IMR-90 (cell line): ENCODE results near the gene COL11A2. TPM values are rescaled to one million over a fixed set of nuclear protein-coding genes. Genes with fewer than 3 reads are reported as not detected.

Experiments used
- ATAC-seq: fragments of 200-7000 bp; cut with Tn5 transposase; 2 replicates; pipeline ENCODE4 v1.9.1; 2020; ENCODE audit warnings: low read depth, mild to moderate bottlenecking, moderate library complexity
- BruUV-seq: library from RNA; stranded (reverse); fragments of 400-500 nt; replicated peaks from 2 replicates; lab custom pipeline; 2021; lab: Mats Ljungman, UMichigan
- CTCF ChIA-PET: fragments of 300-600 bp; formaldehyde crosslinking; extraction: SDS; loops from one replicate; lab custom pipeline; 2021; ENCODE audit warnings: antibody characterized with exemption; lab: Yijun Ruan, JAX
- POLR2A ChIA-PET: fragments of 300-600 bp; sonication (Branson Sonifier 250); formaldehyde crosslinking; loops from one replicate; lab custom pipeline; 2022; ENCODE audit warnings: antibody characterized with exemption; ENCODE audit not compliant: unreplicated experiment; lab: Charles Lee
- DNase-seq: peaks from one replicate; pipeline ENCODE4 v3.0.0; 2013
- H2AFZ ChIP-seq: replicated peaks from 2 replicates; pipeline ENCODE3; 2013; ENCODE audit warnings: low read length, mild to moderate bottlenecking; ENCODE audit not compliant: poor library complexity
- H2AK5ac ChIP-seq: 2 replicates; pipeline ENCODE4 v1.6.1; 2013; ENCODE audit warnings: low read depth, low read length, inconsistent platforms
- H2AK9ac ChIP-seq: replicated peaks from 2 replicates; pipeline ENCODE3; 2013; ENCODE audit warnings: mild to moderate bottlenecking, low read depth, low read length, moderate library complexity; ENCODE audit not compliant: poor library complexity
- H2BK120ac ChIP-seq: 2 replicates; pipeline ENCODE4 v1.6.1; 2013; ENCODE audit warnings: low read depth, low read length, inconsistent platforms
- H2BK15ac ChIP-seq: 3 replicates; pipeline ENCODE4 v1.6.1; 2013; ENCODE audit warnings: low read depth, low read length, inconsistent platforms
- H2BK20ac ChIP-seq: 2 replicates; pipeline ENCODE4 v1.6.1; 2013; ENCODE audit warnings: low read depth, mild to moderate bottlenecking, inconsistent platforms, low read length, moderate library complexity
- H2BK5ac ChIP-seq: 2 replicates; pipeline ENCODE4 v1.6.1; 2013; ENCODE audit warnings: mild to moderate bottlenecking, low read depth, low read length, inconsistent platforms; ENCODE audit not compliant: poor library complexity, severe bottlenecking
- H3K14ac ChIP-seq: replicated peaks from 2 replicates; pipeline ENCODE4 v1.6.1; 2013; ENCODE audit warnings: low read depth, low read length, inconsistent platforms
- H3K18ac ChIP-seq: 2 replicates; pipeline ENCODE4 v1.6.1; 2013; ENCODE audit warnings: low read depth, low read length, control low read depth
- H3K23ac ChIP-seq: 2 replicates; pipeline ENCODE4 v1.6.1; 2013; ENCODE audit warnings: low read depth, low read length, inconsistent platforms
- H3K27ac ChIP-seq: 2 replicates; pipeline ENCODE4 v1.5.1; 2013; ENCODE audit warnings: mild to moderate bottlenecking, control low read depth, low read length; ENCODE audit not compliant: insufficient read depth
- H3K27me3 ChIP-seq: 2 replicates; pipeline ENCODE4 v1.6.1; 2013; ENCODE audit warnings: low read length; ENCODE audit not compliant: control insufficient read depth, insufficient read depth
- H3K36me3 ChIP-seq: 2 replicates; pipeline ENCODE4 v1.6.1; 2013; ENCODE audit warnings: low read length, mixed read lengths; ENCODE audit not compliant: control insufficient read depth, insufficient read depth
- H3K4ac ChIP-seq: 2 replicates; pipeline ENCODE4 v1.6.1; 2013; ENCODE audit warnings: low read depth, low read length, inconsistent platforms
- H3K4me1 ChIP-seq: 2 replicates; pipeline ENCODE4 v1.6.1; 2013; ENCODE audit warnings: low read length, mixed read lengths; ENCODE audit not compliant: control insufficient read depth, insufficient read depth
- H3K4me2 ChIP-seq: 2 replicates; pipeline ENCODE4 v1.6.1; 2013; ENCODE audit warnings: low read depth, mild to moderate bottlenecking, control low read depth, low read length, moderate library complexity
- H3K4me3 ChIP-seq: 2 replicates; pipeline ENCODE4 v1.5.1; 2013; ENCODE audit warnings: low read depth, mild to moderate bottlenecking, control low read depth, low read length, moderate library complexity; ENCODE audit not compliant: insufficient read depth
- H3K56ac ChIP-seq: 2 replicates; pipeline ENCODE4 v1.6.1; 2013; ENCODE audit warnings: low read length, inconsistent platforms; ENCODE audit not compliant: insufficient read depth; ENCODE audit errors: extremely low read depth
- H3K79me1 ChIP-seq, 2 experiments: 2 replicates each; pipeline ENCODE4 v1.6.1; 2013; ENCODE audit warnings: low read length in 2 of 2, inconsistent platforms in 1 of 2, low read depth in 1 of 2
- H3K9ac ChIP-seq: 2 replicates; pipeline ENCODE4 v1.6.1; 2013; ENCODE audit warnings: low read depth, low read length, control low read depth
- H3K9me1 ChIP-seq: 2 replicates; pipeline ENCODE4 v1.6.1; 2013; ENCODE audit warnings: low read length, inconsistent platforms; ENCODE audit not compliant: insufficient read depth
- H3K9me3 ChIP-seq: 2 replicates; pipeline ENCODE4 v1.6.1; 2013; ENCODE audit warnings: low read length; ENCODE audit not compliant: control insufficient read depth, insufficient read depth
- H4K20me1 ChIP-seq: 2 replicates; pipeline ENCODE4 v1.6.1; 2013; ENCODE audit warnings: low read length, inconsistent platforms; ENCODE audit not compliant: insufficient read depth
- H4K5ac ChIP-seq: 2 replicates; pipeline ENCODE4 v1.6.1; 2013; ENCODE audit warnings: mild to moderate bottlenecking, low read depth, low read length, control low read depth
- H4K8ac ChIP-seq, 2 experiments: 2 replicates each; pipeline ENCODE4 v1.6.1; 2013; ENCODE audit warnings: low read depth in 2 of 2, low read length in 2 of 2, control low read depth in 1 of 2, inconsistent platforms in 1 of 2
- H4K91ac ChIP-seq: 2 replicates; pipeline ENCODE4 v1.6.1; 2013; ENCODE audit warnings: low read depth, low read length, inconsistent platforms; ENCODE audit not compliant: insufficient read depth
- CEBPB ChIP-seq: IDR thresholded peaks from 2 replicates; pipeline ENCODE4 v1.6.1; 2012; ENCODE audit warnings: low read depth, low read length, improper control_type of control experiment
- CHD1 ChIP-seq: IDR thresholded peaks from 2 replicates; pipeline ENCODE4 v1.6.1; 2012; ENCODE audit warnings: low read depth, low read length, improper control_type of control experiment
- FOS ChIP-seq: fragments of 150-350 bp; IDR thresholded peaks from 2 replicates; pipeline ENCODE4 v1.6.1; 2016; ENCODE audit warnings: low read depth, low read length
- MAFK ChIP-seq: IDR thresholded peaks from 2 replicates; pipeline ENCODE4 v1.6.1; 2012; ENCODE audit warnings: low read depth, low read length, improper control_type of control experiment
- MAZ ChIP-seq: IDR thresholded peaks from 2 replicates; pipeline ENCODE4 v1.6.1; 2012; ENCODE audit warnings: low read depth, mild to moderate bottlenecking, low read length, improper control_type of control experiment, moderate library complexity, borderline replicate concordance
- NFE2L2 ChIP-seq: fragments of 150-350 bp; IDR thresholded peaks from 2 replicates; pipeline ENCODE4 v1.6.1; 2016; ENCODE audit warnings: low read depth, mild to moderate bottlenecking, low read length
- POLR2A ChIP-seq: IDR thresholded peaks from 2 replicates; pipeline ENCODE4 v1.6.1; 2012; ENCODE audit warnings: mild to moderate bottlenecking, low read depth, low read length
- RAD21 ChIP-seq: IDR thresholded peaks from 2 replicates; pipeline ENCODE4 v1.6.1; 2012; ENCODE audit warnings: low read length, improper control_type of control experiment
- RCOR1 ChIP-seq: IDR thresholded peaks from 2 replicates; pipeline ENCODE4 v1.6.1; 2012; ENCODE audit warnings: mild to moderate bottlenecking, low read length, improper control_type of control experiment; ENCODE audit not compliant: insufficient replicate concordance
- RFX5 ChIP-seq: IDR thresholded peaks from 2 replicates; pipeline ENCODE4 v1.8.0; 2012; ENCODE audit warnings: low read depth, mild to moderate bottlenecking, low read length, moderate library complexity
- SMC3 ChIP-seq: fragments of 150-350 bp; IDR thresholded peaks from 2 replicates; pipeline ENCODE4 v1.6.1; 2016; ENCODE audit warnings: low read depth, mild to moderate bottlenecking, antibody characterized with exemption, low read length, moderate library complexity
- WGBS, 2 experiments: methylation state at CpG; one replicate each; pipeline versions ENCODE4 v1.1.5 to v1.1.7; 2013; ENCODE audit warnings: missing lambda C conversion rate in 2 of 2; ENCODE audit not compliant: insufficient read length in 1 of 2; ENCODE audit errors: extremely low coverage in 2 of 2; 5-methylcytosine and 5-hydroxymethylcytosine counted together
- dilution Hi-C: fragments of 300-500 bp; cut with HindIII; formaldehyde crosslinking; loops from one replicate; pipeline ENCODE4 v1.14.3; 2018; ENCODE audit warnings: low sequenced_read_pairs; ENCODE audit not compliant: unreplicated experiment
- in situ Hi-C: fragments of 300-500 bp; cut with MboI; formaldehyde crosslinking; loops from 3 replicates; pipeline ENCODE4 v1.14.3; 2019; ENCODE audit warnings: low sequenced_read_pairs, inconsistent platforms, mixed read lengths
- intact Hi-C: fragments of 100-400 bp; cut with micrococcal nuclease; formaldehyde crosslinking; loops from 2 replicates; pipeline ENCODE4 v1.10.0; 2022
- polyA plus RNA-seq, 3 experiments: library from polyadenylated mRNA; depleted of rRNA; stranded (reverse); fragments of >200 nt; gene quantifications; 2 replicates each; pipeline ENCODE4 v1.2.3, GENCODE V29; 2012; ENCODE audit warnings: low replicate concordance in 1 of 3
- total RNA-seq: library from RNA; depleted of rRNA; stranded (reverse); fragments of >200 nt; gene quantifications from 2 replicates; pipeline ENCODE4 v1.2.3, GENCODE V29; 2012
- TF ChIP-seq, protein P1 (sequence below): fragments of 150-350 bp; IDR thresholded peaks from 2 replicates; pipeline ENCODE4 v1.6.1; 2017; ENCODE audit warnings: mild to moderate bottlenecking, antibody characterized with exemption, low read length, low read depth
- TF ChIP-seq, protein P2 (sequence below): fragments of 150-350 bp; IDR thresholded peaks from 2 replicates; pipeline ENCODE4 v1.6.1; 2016; ENCODE audit warnings: low read depth, mild to moderate bottlenecking, low read length, moderate library complexity, borderline replicate concordance
- TF ChIP-seq, protein P3 (sequence below): conservative IDR thresholded peaks from 2 replicates; pipeline ENCODE4 v1.5.1; 2012; ENCODE audit warnings: mild to moderate bottlenecking, low read depth, low read length, improper control_type of control experiment

COL11A2 gene
- total and polyA plus RNA-seq, 2 of the 4 experiments (the other 2 are of a cell fraction), result under 0.01 to 0.38 TPM

DNA sequence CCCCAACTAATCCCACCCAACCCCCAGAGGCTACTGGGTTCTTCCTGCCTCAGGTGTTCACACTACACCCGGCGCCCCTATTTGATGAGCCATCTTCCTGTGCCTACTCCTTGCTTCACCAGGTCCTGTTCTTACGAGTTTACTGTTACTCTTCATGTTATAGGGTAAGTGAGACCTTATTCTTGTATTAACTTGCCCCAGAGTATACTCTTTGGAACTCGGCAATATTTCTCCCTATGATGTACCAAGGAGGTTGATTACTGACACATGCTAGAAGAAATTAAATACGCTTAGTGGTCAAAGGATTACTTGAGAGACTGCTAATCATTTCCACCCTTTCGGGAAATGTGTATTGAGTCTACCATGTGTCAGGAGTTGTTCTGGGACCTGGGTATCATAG, 25.0 kb upstream of the COL11A2 start:
- no peak for DNase-seq
- ChIA-PET POLR2A (no interaction called here), CTCF (no interaction called here)
- no peak overlapping the region for H3K27ac ChIP-seq
- H3K56ac ChIP-seq, result no peak overlapping the region
- in situ Hi-C loops (no loop called here), dilution Hi-C loops (no loop called here), intact Hi-C loops (no loop called here)
- no peaks in the 10 kb centered on the region for H3K9me3 ChIP-seq
- TF ChIP-seq MAZ (no peak), RFX5 (no peak), CEBPB (no peak), POLR2A (no peak), FOS (no peak), SMC3 (no peak), RCOR1 (no peak), MAFK (no peak), RAD21 (no peak), CHD1 (no peak), NFE2L2 (no peak)
- TF ChIP-seq, protein P1, sequence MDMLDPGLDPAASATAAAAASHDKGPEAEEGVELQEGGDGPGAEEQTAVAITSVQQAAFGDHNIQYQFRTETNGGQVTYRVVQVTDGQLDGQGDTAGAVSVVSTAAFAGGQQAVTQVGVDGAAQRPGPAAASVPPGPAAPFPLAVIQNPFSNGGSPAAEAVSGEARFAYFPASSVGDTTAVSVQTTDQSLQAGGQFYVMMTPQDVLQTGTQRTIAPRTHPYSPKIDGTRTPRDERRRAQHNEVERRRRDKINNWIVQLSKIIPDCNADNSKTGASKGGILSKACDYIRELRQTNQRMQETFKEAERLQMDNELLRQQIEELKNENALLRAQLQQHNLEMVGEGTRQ, result no peak
- TF ChIP-seq, protein P2, sequence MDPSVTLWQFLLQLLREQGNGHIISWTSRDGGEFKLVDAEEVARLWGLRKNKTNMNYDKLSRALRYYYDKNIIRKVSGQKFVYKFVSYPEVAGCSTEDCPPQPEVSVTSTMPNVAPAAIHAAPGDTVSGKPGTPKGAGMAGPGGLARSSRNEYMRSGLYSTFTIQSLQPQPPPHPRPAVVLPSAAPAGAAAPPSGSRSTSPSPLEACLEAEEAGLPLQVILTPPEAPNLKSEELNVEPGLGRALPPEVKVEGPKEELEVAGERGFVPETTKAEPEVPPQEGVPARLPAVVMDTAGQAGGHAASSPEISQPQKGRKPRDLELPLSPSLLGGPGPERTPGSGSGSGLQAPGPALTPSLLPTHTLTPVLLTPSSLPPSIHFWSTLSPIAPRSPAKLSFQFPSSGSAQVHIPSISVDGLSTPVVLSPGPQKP, result no peak
- TF ChIP-seq, protein P3, sequence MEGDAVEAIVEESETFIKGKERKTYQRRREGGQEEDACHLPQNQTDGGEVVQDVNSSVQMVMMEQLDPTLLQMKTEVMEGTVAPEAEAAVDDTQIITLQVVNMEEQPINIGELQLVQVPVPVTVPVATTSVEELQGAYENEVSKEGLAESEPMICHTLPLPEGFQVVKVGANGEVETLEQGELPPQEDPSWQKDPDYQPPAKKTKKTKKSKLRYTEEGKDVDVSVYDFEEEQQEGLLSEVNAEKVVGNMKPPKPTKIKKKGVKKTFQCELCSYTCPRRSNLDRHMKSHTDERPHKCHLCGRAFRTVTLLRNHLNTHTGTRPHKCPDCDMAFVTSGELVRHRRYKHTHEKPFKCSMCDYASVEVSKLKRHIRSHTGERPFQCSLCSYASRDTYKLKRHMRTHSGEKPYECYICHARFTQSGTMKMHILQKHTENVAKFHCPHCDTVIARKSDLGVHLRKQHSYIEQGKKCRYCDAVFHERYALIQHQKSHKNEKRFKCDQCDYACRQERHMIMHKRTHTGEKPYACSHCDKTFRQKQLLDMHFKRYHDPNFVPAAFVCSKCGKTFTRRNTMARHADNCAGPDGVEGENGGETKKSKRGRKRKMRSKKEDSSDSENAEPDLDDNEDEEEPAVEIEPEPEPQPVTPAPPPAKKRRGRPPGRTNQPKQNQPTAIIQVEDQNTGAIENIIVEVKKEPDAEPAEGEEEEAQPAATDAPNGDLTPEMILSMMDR, result no peak
- no peak overlapping the region for H3K18ac ChIP-seq
- no peaks in the 10 kb centered on the region for H4K20me1 ChIP-seq
- H3K4me1 ChIP-seq, result peaks cover 2% of the 10 kb centered on the region; the same call in 1 of the 2 replicates
- H4K5ac ChIP-seq, result no peak overlapping the region
- H2BK5ac ChIP-seq, result no peak overlapping the region
- H3K4me2 ChIP-seq, result no peak overlapping the region
- no peak overlapping the region for H2AFZ ChIP-seq
- H2BK15ac ChIP-seq, result no peak overlapping the region
- H3K27me3 ChIP-seq, result peaks cover 19% of the 10 kb centered on the region
- no peak for ATAC-seq
- no peak overlapping the region for H4K8ac ChIP-seq
- WGBS, 2 experiments, result no CpG with 5 or more reads among the region's 6 CpGs
- no peak overlapping the region for H2AK5ac ChIP-seq
- no peak overlapping the region for H2AK9ac ChIP-seq
- H3K9ac ChIP-seq, result no peak overlapping the region
- no peak overlapping the region for H3K4me3 ChIP-seq
- no TSS peak for BruUV-seq
- no peaks in the 10 kb centered on the region for H3K9me1 ChIP-seq
- no peak overlapping the region for H3K4ac ChIP-seq
- no peaks in the 10 kb centered on the region for H3K79me1 ChIP-seq
- no peak overlapping the region for H3K23ac ChIP-seq
- no peak overlapping the region for H2BK20ac ChIP-seq
- H3K36me3 ChIP-seq, result no peaks in the 10 kb centered on the region
- no peak overlapping the region for H4K91ac ChIP-seq
- H2BK120ac ChIP-seq, result no peak overlapping the region
- no peak overlapping the region for H3K14ac ChIP-seq
